HG03066 (cell line): Measurements from ENCODE around the gene ZXDA.
"Not testable (repeated sequence)": the region's sequence is repeated elsewhere in the genome, so short reads cannot be mapped to it uniquely, and the experiment has no call there.

Experiments
- ATAC-seq: cut with Tn5 transposase; IDR thresholded peaks from one replicate; pipeline ENCODE4 v1.9.1; 2021; ENCODE audit warnings: low read depth; ENCODE audit not compliant: unreplicated experiment

Gene ZXDA

GRCh38 chrX:57910287-57910912 lies at the start of gene ZXDA:
Gene ZXDA (minus strand): TSS chrX:57910458. CDS start chrX:57910420, 38 bp downstream.
- peak; percentile 52 for ATAC-seq

- ATAC-seq, result no peak
Observed at GRCh38 chrX:57952320-57952678, 42.0 kb upstream of the ZXDA start.

GRCh38 chrX:57951666-57952319 lies 41.5 kb upstream of the ZXDA start:
- no peak for ATAC-seq

- ATAC-seq, result no peak
Observed at GRCh38 chrX:57933321-57933720, 23.1 kb upstream of the ZXDA start.

GRCh38 chrX:57932266-57932665 lies 22.0 kb upstream of the ZXDA start:
- ATAC-seq, result no peak

GRCh38 chrX:57930051-57930450 lies 19.8 kb upstream of the ZXDA start:
- ATAC-seq, result no peak

- no peak for ATAC-seq
Observed at GRCh38 chrX:57929373-57929772, 19.1 kb upstream of the ZXDA start.

GRCh38 chrX:57925806-57926205 lies 15.5 kb upstream of the ZXDA start:
- no peak for ATAC-seq

- ATAC-seq, result peak; percentile 56
Observed at GRCh38 chrX:57918750-57919436, 8.6 kb upstream of the ZXDA start.

GRCh38 chrX:57915680-57916079 lies 5.4 kb upstream of the ZXDA start:
- no peak for ATAC-seq

- ATAC-seq, result peak; percentile 66
Observed at GRCh38 chrX:57909595-57910286, 517 bp downstream of the ZXDA start.

GRCh38 chrX:57908972-57909594 lies 1.2 kb downstream of the ZXDA start:
- ATAC-seq, result not testable (repeated sequence)

GRCh38 chrX:57906790-57907189 lies 3.5 kb downstream of the ZXDA start:
- no peak for ATAC-seq

GRCh38 chrX:57905141-57905540 lies 5.1 kb downstream of the ZXDA start:
- no peak for ATAC-seq

GRCh38 chrX:57904176-57904880 lies 5.9 kb downstream of the ZXDA start:
- ATAC-seq, result no peak

GRCh38 chrX:57902633-57903032 lies 7.6 kb downstream of the ZXDA start:
- no peak for ATAC-seq

GRCh38 chrX:57901466-57901865 lies 8.8 kb downstream of the ZXDA start:
- no peak for ATAC-seq

- no peak for ATAC-seq
Observed at GRCh38 chrX:57900975-57901374, 9.3 kb downstream of the ZXDA start.

GRCh38 chrX:57899906-57900305 lies 10.4 kb downstream of the ZXDA start:
- ATAC-seq, result no peak

GRCh38 chrX:57899064-57899463 lies 11.2 kb downstream of the ZXDA start:
- no peak for ATAC-seq
